PC-9 (cell line): ENCODE measurements around the gene DDR2. TPM values are rescaled to one million over a fixed set of nuclear protein-coding genes. Genes with fewer than 3 reads are reported as not detected.
"Not testable (repeated sequence)": the region's sequence is repeated elsewhere in the genome, so short reads cannot be mapped to it uniquely, and the experiment has no call there.

Source experiments
- BruUV-seq: library from RNA; stranded (reverse); fragments of 400-500 nt; replicated peaks from 2 replicates; lab custom pipeline; 2021; lab: Mats Ljungman, UMichigan
- CTCF ChIA-PET: fragments of 300-600 bp; sonication (Branson Sonifier 250); formaldehyde crosslinking; loops from one replicate; lab custom pipeline; 2022; ENCODE audit warnings: antibody characterized with exemption; lab: Charles Lee
- POLR2A ChIA-PET: fragments of 300-600 bp; sonication (Branson Sonifier 250); formaldehyde crosslinking; loops from one replicate; lab custom pipeline; 2022; ENCODE audit warnings: antibody characterized with exemption; ENCODE audit not compliant: unreplicated experiment; lab: Charles Lee
- DNase-seq, 2 experiments: peaks; one replicate each; pipeline versions ENCODE4 v3.0.0 to v3.0.0-alpha.2; 2015 to 2022; ENCODE audit warnings: mixed read lengths in 1 of 2
- H2AFZ ChIP-seq: fragments of 200-600 bp; sonication (generic); 2 replicates; pipeline ENCODE4 v1.8.1; 2017; ENCODE audit warnings: antibody characterized with exemption
- H3F3A ChIP-seq: fragments of 200-600 bp; sonication (generic); 2 replicates; pipeline ENCODE4 v1.8.1; 2017; ENCODE audit warnings: antibody characterized with exemption, mild to moderate bottlenecking, low read depth; ENCODE audit not compliant: insufficient read depth
- H3K27ac ChIP-seq: fragments of 200-600 bp; sonication (generic); 2 replicates; pipeline ENCODE4 v1.6.1; 2016; ENCODE audit warnings: mixed run types
- H3K27me3 ChIP-seq: fragments of 200-600 bp; sonication (generic); 2 replicates; pipeline ENCODE4 v1.6.1; 2016; ENCODE audit warnings: low read depth, mixed run types; ENCODE audit not compliant: insufficient read depth
- H3K36me3 ChIP-seq: fragments of 200-600 bp; sonication (generic); 2 replicates; pipeline ENCODE4 v1.6.1; 2016; ENCODE audit warnings: low read depth, mixed run types
- H3K4me1 ChIP-seq: fragments of 200-600 bp; sonication (generic); replicated peaks from 2 replicates; pipeline ENCODE4 v1.6.1; 2016; ENCODE audit warnings: mixed run types; ENCODE audit not compliant: insufficient read depth
- H3K4me2 ChIP-seq: fragments of 200-600 bp; sonication (generic); 2 replicates; pipeline ENCODE4 v1.6.1; 2017; ENCODE audit warnings: mixed run types
- H3K4me3 ChIP-seq: fragments of 200-600 bp; sonication (generic); 2 replicates; pipeline ENCODE4 v1.6.1; 2016; ENCODE audit warnings: mixed run types
- H3K79me2 ChIP-seq: fragments of 200-600 bp; sonication (generic); 2 replicates; pipeline ENCODE4 v1.6.1; 2017; ENCODE audit warnings: low read depth, mixed run types
- H3K9me2 ChIP-seq: fragments of 200-600 bp; sonication (generic); 2 replicates; pipeline ENCODE4 v1.8.1; 2017; ENCODE audit warnings: mild to moderate bottlenecking; ENCODE audit not compliant: insufficient read depth
- H3K9me3 ChIP-seq: fragments of 200-600 bp; sonication (generic); 2 replicates; pipeline ENCODE4 v1.8.1; 2016; ENCODE audit warnings: low read depth; ENCODE audit not compliant: insufficient read depth
- H4K20me1 ChIP-seq: fragments of 200-600 bp; sonication (generic); 2 replicates; pipeline ENCODE4 v1.8.1; 2017; ENCODE audit not compliant: insufficient read depth
- CTCF ChIP-seq: fragments of 200-600 bp; sonication (generic); conservative IDR thresholded peaks from 2 replicates; pipeline ENCODE4 v1.6.1; 2017; ENCODE audit warnings: mixed run types, antibody characterized with exemption, mild to moderate bottlenecking, moderate library complexity
- EZH2 ChIP-seq: fragments of 200-600 bp; sonication (generic); IDR thresholded peaks from 2 replicates; pipeline ENCODE4 v1.8.0; 2017; ENCODE audit warnings: antibody characterized with exemption, low read depth
- intact Hi-C: fragments of 100-400 bp; cut with micrococcal nuclease; formaldehyde crosslinking; loops from one replicate; pipeline ENCODE4 v1.10.0; 2022; ENCODE audit not compliant: unreplicated experiment
- total RNA-seq: library from RNA; stranded (reverse); gene quantifications from 2 replicates; pipeline ENCODE4 v1.2.3, GENCODE V29; 2021

Gene DDR2
- total RNA-seq, 1 experiment from 2014 or later: 0.35 TPM

DNA sequence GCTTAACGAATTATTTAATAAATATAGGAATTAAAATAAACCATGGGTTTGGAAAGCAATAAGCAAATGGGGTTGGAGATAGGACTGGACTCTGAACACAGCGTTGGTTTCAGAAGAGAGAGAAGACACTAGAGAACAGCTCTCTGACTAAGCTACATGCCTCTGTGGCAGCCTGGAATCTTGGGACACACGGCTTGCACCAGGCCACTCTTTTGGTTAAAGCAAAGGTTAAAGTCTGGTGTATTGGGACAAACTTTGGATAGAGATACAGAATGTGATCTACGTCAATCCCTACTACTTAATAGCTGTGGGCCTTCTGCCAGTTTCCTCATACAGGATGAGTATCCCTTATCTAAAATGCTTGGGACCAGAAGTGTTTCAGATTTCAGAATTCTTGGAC lies 108.5 kb downstream of the DDR2 start:
- H3K4me3 ChIP-seq: no peak overlapping the region
- no peaks in the 10 kb centered on the region for H3K27me3 ChIP-seq
- no TSS peak for BruUV-seq
- ChIA-PET CTCF (no interaction called here), POLR2A (no interaction called here)
- no peak overlapping the region for H2AFZ ChIP-seq
- H3K79me2 ChIP-seq: no peaks in the 10 kb centered on the region
- DNase-seq: no peak
- intact Hi-C loops: no loop called here
- no peaks in the 10 kb centered on the region for H3K9me2 ChIP-seq
- H3K27ac ChIP-seq: no peak overlapping the region
- H3K9me3 ChIP-seq: no peaks in the 10 kb centered on the region
- H4K20me1 ChIP-seq: no peaks in the 10 kb centered on the region
- no peaks in the 10 kb centered on the region for H3K4me1 ChIP-seq
- H3K4me2 ChIP-seq: no peak overlapping the region
- no peaks in the 10 kb centered on the region for H3K36me3 ChIP-seq
- TF ChIP-seq EZH2 (no peak), CTCF (no peak)
- no peaks in the 10 kb centered on the region for H3F3A ChIP-seq

DNA sequence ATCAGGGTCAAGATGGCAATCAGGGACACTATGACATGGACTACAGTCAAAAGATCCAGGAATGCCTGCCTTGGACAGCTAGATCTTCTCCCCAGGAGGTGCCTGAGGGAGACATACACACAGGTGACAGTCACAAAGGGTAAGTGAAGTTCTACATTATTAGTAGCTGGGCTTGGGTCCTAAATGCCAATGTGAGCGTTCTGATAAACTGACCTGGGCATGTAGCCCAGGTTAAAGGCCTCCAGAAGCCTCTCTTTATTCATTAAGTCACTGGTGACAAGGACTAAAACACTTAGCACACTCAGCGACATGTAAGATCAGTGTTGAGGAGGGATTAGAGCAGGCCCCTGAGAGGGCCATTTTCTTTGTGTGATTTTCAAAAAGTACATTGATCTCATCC lies 109.3 kb downstream of the DDR2 start:
- H3K9me2 ChIP-seq: no peaks in the 10 kb centered on the region
- H3K4me3 ChIP-seq: no peak overlapping the region
- no peaks in the 10 kb centered on the region for H3K27me3 ChIP-seq
- no peaks in the 10 kb centered on the region for H3F3A ChIP-seq
- no peaks in the 10 kb centered on the region for H3K4me1 ChIP-seq
- H3K79me2 ChIP-seq: no peaks in the 10 kb centered on the region
- no peak overlapping the region for H3K4me2 ChIP-seq
- no peak overlapping the region for H3K27ac ChIP-seq
- BruUV-seq: no TSS peak
- no peaks in the 10 kb centered on the region for H4K20me1 ChIP-seq
- TF ChIP-seq EZH2: no peak
- TF ChIP-seq CTCF: no peak
- intact Hi-C loops: no loop called here
- ChIA-PET CTCF (no interaction called here), POLR2A (no interaction called here)
- no peak for DNase-seq
- no peak overlapping the region for H2AFZ ChIP-seq
- H3K36me3 ChIP-seq: no peaks in the 10 kb centered on the region
- H3K9me3 ChIP-seq: no peaks in the 10 kb centered on the region

DNA sequence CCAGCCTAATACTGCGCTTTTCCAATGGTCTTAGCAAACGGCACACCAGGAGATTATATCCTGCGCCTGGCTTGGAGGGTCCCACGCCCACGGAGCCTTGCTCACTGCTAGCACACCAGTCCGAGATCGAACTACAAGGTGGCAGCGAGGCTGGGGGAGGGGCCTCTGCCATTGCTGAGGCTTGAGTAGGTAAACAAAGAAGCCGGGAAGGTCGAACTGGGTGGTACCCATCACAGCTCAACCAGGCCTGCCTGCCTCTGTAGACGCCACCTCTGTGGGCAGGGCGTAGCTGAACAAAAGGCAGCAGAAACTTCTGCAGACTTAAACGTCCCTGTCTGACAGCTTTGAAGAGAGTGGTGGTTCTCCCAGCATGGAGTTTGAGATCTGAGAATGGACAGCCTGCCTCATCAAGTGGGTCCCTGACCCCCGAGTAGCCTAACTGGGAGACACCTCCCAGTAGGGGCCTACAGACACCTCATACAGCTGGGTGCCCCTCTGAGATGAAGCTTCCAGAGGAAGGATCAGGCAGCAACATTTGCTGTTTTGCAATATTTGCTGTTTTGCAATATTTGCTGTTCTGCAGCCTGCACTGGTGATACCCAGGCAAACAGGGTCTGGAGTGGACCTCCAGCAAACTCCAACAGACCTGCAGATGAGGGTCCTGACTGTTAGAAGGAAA lies 114.1 kb downstream of the DDR2 start:
- H3K79me2 ChIP-seq, CTCF ChIA-PET, H3K27me3 ChIP-seq, H3F3A ChIP-seq, DNase-seq, H3K4me2 ChIP-seq, H3K4me3 ChIP-seq, H2AFZ ChIP-seq, H3K4me1 ChIP-seq, H3K36me3 ChIP-seq, H3K9me3 ChIP-seq, H4K20me1 ChIP-seq, BruUV-seq, intact Hi-C loops, H3K9me2 ChIP-seq, H3K27ac ChIP-seq, POLR2A ChIA-PET: not testable (repeated sequence)
